GM06990 (cell line): ENCODE results near the gene XRCC4.

Source experiments
- DNase-seq: peaks from one replicate; pipeline ENCODE4 v3.0.0-alpha.2; 2011; ENCODE audit not compliant: insufficient read length; ENCODE audit errors: extremely low read depth
- H3K27me3 ChIP-seq: replicated peaks from 2 replicates; pipeline ENCODE4 v1.6.0; 2011; ENCODE audit warnings: low read length; ENCODE audit not compliant: control insufficient read depth, insufficient read depth
- H3K36me3 ChIP-seq: 2 replicates; pipeline ENCODE4 v1.5.1; 2011; ENCODE audit warnings: low read length; ENCODE audit not compliant: control insufficient read depth, insufficient read depth
- H3K4me3 ChIP-seq: replicated peaks from 2 replicates; pipeline ENCODE4 v1.5.1; 2011; ENCODE audit warnings: low read depth, mild to moderate bottlenecking, control low read depth, low read length
- CTCF ChIP-seq: IDR thresholded peaks from 2 replicates; pipeline ENCODE4 v1.5.1; 2011; ENCODE audit warnings: low read length, control low read depth, mild to moderate bottlenecking, inconsistent platforms; ENCODE audit not compliant: insufficient read depth, poor library complexity, severe bottlenecking

The XRCC4 gene

GRCh38 chr5:83172655-83173054 is 95.3 kb downstream of the XRCC4 start:
- DNase-seq: no peak
- H3K27me3 ChIP-seq: no peaks in the 10 kb centered on the region
- H3K4me3 ChIP-seq: no peak overlapping the region
- no peaks in the 10 kb centered on the region for H3K36me3 ChIP-seq
- TF ChIP-seq CTCF: no peak

- no peaks in the 10 kb centered on the region for H3K36me3 ChIP-seq
- H3K27me3 ChIP-seq: no peaks in the 10 kb centered on the region
- no peak for TF ChIP-seq CTCF
- no peak overlapping the region for H3K4me3 ChIP-seq
- no peak for DNase-seq
Measured at GRCh38 chr5:83173826-83174225, 96.5 kb downstream of the XRCC4 start.

GRCh38 chr5:83177803-83178202 is 100.5 kb downstream of the XRCC4 start:
- no peak for TF ChIP-seq CTCF

GRCh38 chr5:83179966-83180365 is 102.6 kb downstream of the XRCC4 start:
- no peak for DNase-seq
- no peak overlapping the region for H3K4me3 ChIP-seq
- TF ChIP-seq CTCF: no peak
- H3K27me3 ChIP-seq: no peaks in the 10 kb centered on the region
- no peaks in the 10 kb centered on the region for H3K36me3 ChIP-seq

More at GRCh38 chr5:83177803-83178202, 100.5 kb downstream of the XRCC4 start:
- no peak for DNase-seq
- Histone ChIP-seq H3K27me3 (no peaks in the 10 kb centered on the region), H3K36me3 (no peaks in the 10 kb centered on the region), H3K4me3 (no peak overlapping the region)

GRCh38 chr5:83184534-83184933 is 107.2 kb downstream of the XRCC4 start:
- Histone ChIP-seq H3K27me3 (no peaks in the 10 kb centered on the region), H3K36me3 (no peaks in the 10 kb centered on the region), H3K4me3 (no peak overlapping the region)
- no peak for TF ChIP-seq CTCF
- DNase-seq: no peak

GRCh38 chr5:83192947-83193346 is 115.6 kb downstream of the XRCC4 start:
- no peaks in the 10 kb centered on the region for H3K27me3 ChIP-seq
- DNase-seq: no peak
- no peak for TF ChIP-seq CTCF
- no peak overlapping the region for H3K4me3 ChIP-seq
- no peaks in the 10 kb centered on the region for H3K36me3 ChIP-seq
